Lung (tissue), 12 donors: Measurements from ENCODE around the gene NEAT1. TPM values are rescaled to one million over a fixed set of nuclear protein-coding genes. Genes with fewer than 3 reads are reported as not detected.

ENCODE experiments used
- ATAC-seq: fragments of 200-7000 bp; cut with Tn5 transposase; one replicate; pipeline ENCODE4 v1.9.1; 2020; ENCODE audit warnings: moderate number of reproducible peaks; ENCODE audit not compliant: insufficient read depth, low FRiP score
- DNase-seq, 3 donors: peaks; one replicate each; pipeline ENCODE4 v3.0.0-alpha.2; 2013 to 2017
- H3K27ac ChIP-seq, 2 donors: one replicate each; pipeline ENCODE4 v1.5.1; 2013; ENCODE audit warnings: mild to moderate bottlenecking in 2 of 2, moderate library complexity in 2 of 2, control low read depth in 1 of 2, inconsistent platforms in 1 of 2, low read depth in 1 of 2, low read length in 1 of 2
- H3K27me3 ChIP-seq, 3 donors: one replicate each; pipeline ENCODE4 v1.5.1; 2013; ENCODE audit warnings: low read length in 2 of 3; ENCODE audit not compliant: control insufficient read depth in 3 of 3, insufficient read depth in 3 of 3
- H3K36me3 ChIP-seq, 4 donors: one replicate each; pipeline ENCODE4 v1.5.1; 2013; ENCODE audit warnings: low read length in 4 of 4, mild to moderate bottlenecking in 1 of 4, moderate library complexity in 1 of 4; ENCODE audit not compliant: control insufficient read depth in 4 of 4, insufficient read depth in 4 of 4
- H3K4me1 ChIP-seq, 5 donors: one replicate each; pipeline ENCODE4 v1.5.1; 2013; ENCODE audit warnings: low read length in 5 of 5, mild to moderate bottlenecking in 2 of 5, moderate library complexity in 1 of 5; ENCODE audit not compliant: control insufficient read depth in 5 of 5, insufficient read depth in 5 of 5
- H3K4me3 ChIP-seq: one replicate; pipeline ENCODE4 v1.5.1; 2013; ENCODE audit warnings: mild to moderate bottlenecking, control low read depth, moderate library complexity
- H3K9ac ChIP-seq, 2 donors: one replicate each; pipeline ENCODE4 v1.5.1; 2013; ENCODE audit warnings: low read length in 2 of 2, control low read depth in 1 of 2; ENCODE audit not compliant: insufficient read depth in 1 of 2
- H3K9me3 ChIP-seq, 4 donors: one replicate each; pipeline ENCODE4 v1.5.1; 2013; ENCODE audit warnings: low read length in 3 of 4, mild to moderate bottlenecking in 1 of 4, moderate library complexity in 1 of 4; ENCODE audit not compliant: control insufficient read depth in 4 of 4, insufficient read depth in 3 of 4
- WGBS, 2 donors: extraction: QIAGEN DNeasy Blood & Tissue Kit; methylation state at CpG; one replicate each; pipeline ENCODE4 v1.1.7; 2013; 5-methylcytosine and 5-hydroxymethylcytosine counted together
- polyA plus RNA-seq, 2 donors: library from polyadenylated mRNA; stranded (reverse); fragments of 200-250 nt; gene quantifications; one replicate each; pipeline ENCODE4 v1.2.1, GENCODE V29; 2013
- total RNA-seq, 2 donors: library from RNA; depleted of rRNA in 1 of 2; stranded (reverse); fragments of >200 nt in 1 of 2; gene quantifications; one replicate each; pipeline ENCODE4 v1.2.1, GENCODE V29; 2014 to 2021
- TF ChIP-seq, protein P1 (sequence below): IDR thresholded peaks from 2 replicates; pipeline ENCODE4 v1.5.1; 2012; ENCODE audit warnings: mild to moderate bottlenecking; ENCODE audit errors: control extremely low read depth, extremely low read depth
- donor health status: control.
- donor health status: control.
- donor health status: Bipolar disorder and iron deficiency.
- donor health status: healthy.
- donor health status: DM: yes; HTN: yes; CAD: no.

Gene NEAT1
- total and polyA plus RNA-seq, 4 donors: 481 to 1,176 (median 715) TPM

DNA sequence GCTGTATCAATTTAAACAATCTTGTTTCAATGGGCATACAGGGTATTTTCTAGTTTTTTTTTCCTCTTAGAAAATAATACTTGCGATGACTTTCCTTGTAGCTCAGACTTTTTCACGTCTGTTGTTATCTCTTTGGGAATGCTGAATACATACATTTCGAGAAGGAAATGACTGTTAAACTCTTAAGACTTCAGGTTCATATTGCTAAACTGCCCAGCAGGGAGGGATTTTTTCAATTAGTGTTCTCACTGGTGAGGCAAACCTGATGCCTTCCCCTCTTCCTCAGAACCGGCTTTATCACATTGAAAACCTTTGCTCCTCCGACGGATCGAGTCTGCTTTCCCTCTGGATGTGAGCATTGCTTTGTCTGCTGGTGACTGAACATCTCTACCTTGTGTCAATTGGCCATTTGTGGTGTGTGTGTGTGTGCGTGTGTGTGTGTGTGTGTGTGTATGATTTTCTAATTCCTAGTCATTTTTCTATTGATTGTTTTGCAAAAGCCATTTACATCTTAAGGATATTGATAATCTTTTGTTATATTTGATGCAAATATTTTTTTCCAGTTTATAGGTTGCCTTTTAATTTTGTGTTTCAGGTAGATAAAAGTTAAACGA, 6.6 kb downstream of the NEAT1 start:
- peak overlapping the region; percentile 70 to 92 for H3K27ac ChIP-seq
- no peaks in the 10 kb centered on the region for H3K9me3 ChIP-seq
- H3K4me1 ChIP-seq: peaks cover 0 to 41% (median 32%) of the 10 kb centered on the region in 5 donors
- no peaks in the 10 kb centered on the region for H3K27me3 ChIP-seq
- no peak overlapping the region for H3K9ac ChIP-seq
- H3K36me3 ChIP-seq: peaks cover 3 to 7% (median 4%) of the 10 kb centered on the region in 4 donors
- TF ChIP-seq, protein P1, sequence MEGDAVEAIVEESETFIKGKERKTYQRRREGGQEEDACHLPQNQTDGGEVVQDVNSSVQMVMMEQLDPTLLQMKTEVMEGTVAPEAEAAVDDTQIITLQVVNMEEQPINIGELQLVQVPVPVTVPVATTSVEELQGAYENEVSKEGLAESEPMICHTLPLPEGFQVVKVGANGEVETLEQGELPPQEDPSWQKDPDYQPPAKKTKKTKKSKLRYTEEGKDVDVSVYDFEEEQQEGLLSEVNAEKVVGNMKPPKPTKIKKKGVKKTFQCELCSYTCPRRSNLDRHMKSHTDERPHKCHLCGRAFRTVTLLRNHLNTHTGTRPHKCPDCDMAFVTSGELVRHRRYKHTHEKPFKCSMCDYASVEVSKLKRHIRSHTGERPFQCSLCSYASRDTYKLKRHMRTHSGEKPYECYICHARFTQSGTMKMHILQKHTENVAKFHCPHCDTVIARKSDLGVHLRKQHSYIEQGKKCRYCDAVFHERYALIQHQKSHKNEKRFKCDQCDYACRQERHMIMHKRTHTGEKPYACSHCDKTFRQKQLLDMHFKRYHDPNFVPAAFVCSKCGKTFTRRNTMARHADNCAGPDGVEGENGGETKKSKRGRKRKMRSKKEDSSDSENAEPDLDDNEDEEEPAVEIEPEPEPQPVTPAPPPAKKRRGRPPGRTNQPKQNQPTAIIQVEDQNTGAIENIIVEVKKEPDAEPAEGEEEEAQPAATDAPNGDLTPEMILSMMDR: no peak
- H3K4me3 ChIP-seq: no peak overlapping the region
- ATAC-seq: no peak
- peak in 1 of 3 donors; percentile 36 for DNase-seq
- 6 to 9% methylated on average over 9 of the region's 9 CpGs for WGBS, 2 donors

DNA sequence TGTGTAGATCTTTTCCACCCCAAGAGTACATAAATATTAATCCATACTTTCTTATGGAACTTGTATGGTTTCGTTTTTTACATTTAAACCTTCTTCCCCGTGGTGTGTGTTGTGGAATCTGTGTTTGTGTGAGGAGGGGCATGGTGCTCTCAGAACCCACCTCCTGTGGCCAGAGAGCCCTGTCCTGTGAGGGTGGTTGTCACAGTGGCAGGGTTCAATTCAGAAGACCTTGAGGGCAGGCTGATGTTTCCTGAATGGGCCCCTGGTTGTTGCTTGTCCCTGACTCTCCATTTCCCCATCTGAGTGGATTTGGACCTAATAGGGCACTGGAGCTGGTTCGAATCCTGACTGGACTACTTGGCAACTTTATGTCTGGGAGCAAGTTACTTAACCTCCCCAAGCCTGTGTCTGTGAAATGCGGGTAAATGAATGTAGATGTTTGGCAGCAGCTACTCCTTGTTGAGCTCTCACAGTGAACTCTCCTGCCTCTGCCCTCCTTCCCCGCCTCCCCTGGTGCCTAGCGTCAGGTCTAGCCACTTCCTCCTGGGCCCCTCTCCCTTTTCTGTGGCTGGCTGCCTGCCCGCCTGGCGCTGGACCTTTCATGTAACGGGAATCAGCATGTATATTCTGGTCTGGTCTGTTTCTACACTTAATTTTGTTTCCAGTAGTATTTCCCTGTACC, 7.3 kb downstream of the NEAT1 start:
- DNase-seq (peak; percentile 73 to 84 (median 75)), ATAC-seq (no peak)
- peaks cover 7 to 9% (median 8%) of the 10 kb centered on the region in 4 donors for H3K36me3 ChIP-seq
- H3K27ac ChIP-seq: peak overlapping the region; percentile 13 to 88
- H3K9ac ChIP-seq: peak overlapping the region in 1 of 2 donors; percentile 63
- peak overlapping the region; percentile 23 for H3K4me3 ChIP-seq
- 2% methylated on average over 9 of the region's 9 CpGs for WGBS, 2 donors
- H3K27me3 ChIP-seq: no peaks in the 10 kb centered on the region
- TF ChIP-seq, protein P1: no peak
- H3K4me1 ChIP-seq: peaks cover 0 to 35% (median 27%) of the 10 kb centered on the region in 5 donors
- no peaks in the 10 kb centered on the region for H3K9me3 ChIP-seq

DNA sequence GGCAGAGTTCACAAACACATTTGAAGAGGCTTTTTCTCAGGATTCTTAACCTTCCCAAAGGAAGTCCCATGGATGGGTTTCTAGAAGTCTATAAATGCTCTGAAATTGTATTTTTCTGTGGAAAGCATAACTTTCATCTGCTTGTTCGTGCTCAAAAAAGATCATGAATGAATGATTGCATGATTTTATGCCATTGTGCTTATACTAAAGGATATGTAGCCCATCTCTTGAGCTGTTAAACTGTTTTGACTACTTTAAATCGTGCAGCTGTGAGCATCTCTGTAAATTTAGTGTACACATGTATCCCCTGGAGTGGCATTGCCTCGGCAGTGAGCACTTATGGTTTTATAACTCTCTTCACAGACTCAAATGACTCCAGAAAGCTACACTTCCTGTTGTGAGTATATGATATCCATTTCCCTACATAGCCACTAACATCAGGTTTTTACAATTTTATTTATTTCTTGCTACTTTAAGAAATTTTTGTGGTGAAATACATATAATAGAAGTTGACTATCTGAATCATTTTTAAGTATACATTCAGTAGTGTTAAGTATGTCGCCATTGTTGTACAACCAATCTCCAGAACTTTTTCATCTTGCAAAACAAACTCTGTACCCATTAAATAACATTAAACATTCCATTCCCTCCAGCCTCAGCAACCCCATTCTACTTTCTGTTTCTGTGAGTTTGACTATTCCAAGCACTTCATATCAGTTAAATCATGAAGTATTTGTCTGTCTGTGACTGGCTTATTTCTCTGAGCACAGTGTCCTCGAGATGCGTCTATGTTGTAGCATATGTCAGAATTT, 8.0 kb downstream of the NEAT1 start:
- no peak for DNase-seq
- Histone ChIP-seq H3K27me3 (no peaks in the 10 kb centered on the region), H3K4me3 (no peak overlapping the region), H3K4me1 (peaks cover 2 to 27% (median 20%) of the 10 kb centered on the region in 5 donors), H3K9me3 (no peaks in the 10 kb centered on the region), H3K9ac (no peak overlapping the region), H3K36me3 (peaks cover 7 to 12% (median 9%) of the 10 kb centered on the region in 4 donors), H3K27ac (peak overlapping the region; percentile 13 to 88)
- ATAC-seq: no peak
- TF ChIP-seq, protein P1: no peak
- 21 to 26% methylated on average over 6 of the region's 6 CpGs for WGBS, 2 donors
